ENCODE measurements around the gene C7orf25.

GRCh38 chr7:42886893-42887505, 24.9 kb downstream of the C7orf25 start:
- no peak for TF ChIP-seq POLR2A (IDR thresholded peaks at IDR 0.05)
- TF ChIP-seq CTCF (IDR thresholded peaks at IDR 0.05), result no peak
- no peak for TF ChIP-seq POLR2AphosphoS5 (IDR thresholded peaks at IDR 0.05)

Data from breast epithelium (tissue), 3 donors.